GM12878 (cell line): Measurements from ENCODE around the gene SHANK1. TPM values are rescaled to one million over a fixed set of nuclear protein-coding genes. Genes with fewer than 3 reads are reported as not detected.

Experiments used
- ATAC-seq: fragments of 200-7000 bp; cut with Tn5 transposase; 3 replicates; pipeline ENCODE4 v1.9.1; 2020; ENCODE audit warnings: mild to moderate bottlenecking, moderate library complexity
- BruUV-seq: library from RNA; stranded (reverse); fragments of 400-500 nt; replicated peaks from 2 replicates; lab custom pipeline; 2021; lab: Mats Ljungman, UMichigan
- CTCF ChIA-PET: fragments of 300-600 bp; sonication (Branson Sonifier 250); formaldehyde crosslinking; extraction: SDS; loops from one replicate; lab custom pipeline; 2021; ENCODE audit warnings: inconsistent platforms; lab: Yijun Ruan, JAX
- POLR2A ChIA-PET: fragments of 350-600 bp; formaldehyde crosslinking; extraction: SDS; loops from one replicate; lab custom pipeline; 2021; ENCODE audit warnings: inconsistent platforms; lab: Charles Lee
- RAD21 ChIA-PET: fragments of 300-600 bp; sonication (Branson Sonifier 250); formaldehyde crosslinking; loops from one replicate; lab custom pipeline; 2023; ENCODE audit warnings: antibody characterized with exemption; ENCODE audit not compliant: unreplicated experiment; lab: Charles Lee
- SMC1A ChIA-PET: fragments of 300-600 bp; sonication (Branson Sonifier 250); formaldehyde crosslinking; loops from one replicate; lab custom pipeline; 2023; ENCODE audit not compliant: unreplicated experiment, uncharacterized antibody; lab: Charles Lee
- DNase-seq: peaks from one replicate; pipeline ENCODE4 v3.0.0-alpha.2; 2011; ENCODE audit warnings: low read depth, low spot score
- FAIRE-seq: peaks from 3 replicates; lab custom pipeline; 2011; peaks lifted over from hg19 to GRCh38; lab: Jason Lieb, UNC
- H2AFZ ChIP-seq: 2 replicates; pipeline ENCODE4 v1.6.0; 2011; ENCODE audit warnings: low read depth, low read length, control low read depth; ENCODE audit not compliant: control insufficient read depth
- H3K27ac ChIP-seq: 2 replicates; pipeline ENCODE4 v1.5.1; 2011; ENCODE audit warnings: control low read depth; ENCODE audit not compliant: control insufficient read depth, insufficient read depth
- H3K27me3 ChIP-seq, 2 experiments: replicated peaks in 1 of 2; 2 replicates each; pipeline versions ENCODE4 v1.6.0 to v1.6.1; 2011; ENCODE audit warnings: low read length in 1 of 2; ENCODE audit not compliant: control insufficient read depth in 2 of 2, insufficient read depth in 2 of 2
- H3K36me3 ChIP-seq, 2 experiments: 2 replicates each; pipeline ENCODE4 v1.5.1; 2011; ENCODE audit warnings: low read length in 1 of 2; ENCODE audit not compliant: control insufficient read depth in 2 of 2, insufficient read depth in 2 of 2
- H3K4me1 ChIP-seq: 2 replicates; pipeline ENCODE4 v1.6.1; 2011; ENCODE audit warnings: mild to moderate bottlenecking, low read length, moderate library complexity, mixed read lengths; ENCODE audit not compliant: control insufficient read depth, insufficient read depth
- H3K4me2 ChIP-seq: 2 replicates; pipeline ENCODE4 v1.6.0; 2011; ENCODE audit warnings: control low read depth; ENCODE audit not compliant: control insufficient read depth, insufficient read depth
- H3K4me3 ChIP-seq: fragments of 200-600 bp; sonication (generic); 2 replicates; pipeline ENCODE4 v1.5.1; 2016
- H3K79me2 ChIP-seq: 2 replicates; pipeline ENCODE4 v1.6.0; 2011; ENCODE audit warnings: low read length; ENCODE audit not compliant: control insufficient read depth, insufficient read depth
- H3K9ac ChIP-seq: 2 replicates; pipeline ENCODE4 v1.8.0; 2011; ENCODE audit warnings: low read length, control low read depth, mixed read lengths; ENCODE audit not compliant: control insufficient read depth, insufficient read depth
- H3K9me3 ChIP-seq: replicated peaks from 3 replicates; pipeline ENCODE4 v1.5.1; 2011; ENCODE audit warnings: mild to moderate bottlenecking, low read length; ENCODE audit not compliant: control insufficient read depth, insufficient read depth
- H4K20me1 ChIP-seq: 2 replicates; pipeline ENCODE4 v1.6.0; 2011; ENCODE audit not compliant: control insufficient read depth, insufficient read depth
- ASH2L ChIP-seq: fragments of 300-600, 200-600 bp; sonication (generic); IDR thresholded peaks from 2 replicates; pipeline ENCODE4 v1.6.1; 2017; ENCODE audit warnings: low read depth, mild to moderate bottlenecking, borderline replicate concordance
- ATF7 ChIP-seq: fragments of 450-650 bp; IDR thresholded peaks from 2 replicates; pipeline ENCODE4 v1.6.1; 2016; ENCODE audit warnings: low read depth, mild to moderate bottlenecking
- CBFB ChIP-seq: IDR thresholded peaks from 2 replicates; pipeline ENCODE4 v1.6.1; 2016; ENCODE audit warnings: antibody characterized with exemption, low read depth
- CREB1 ChIP-seq: IDR thresholded peaks from 2 replicates; pipeline ENCODE4 v1.6.1; 2012; ENCODE audit warnings: low read depth, mild to moderate bottlenecking, inconsistent platforms
- HSF1 ChIP-seq: fragments of 150-350 bp; IDR thresholded peaks from 2 replicates; pipeline ENCODE4 v1.6.1; 2014; ENCODE audit warnings: mild to moderate bottlenecking, low read depth, low read length
- IRF4 ChIP-seq: IDR thresholded peaks from 2 replicates; pipeline ENCODE4 v1.6.1; 2011; ENCODE audit warnings: low read depth, low read length
- MEF2A ChIP-seq: IDR thresholded peaks from 2 replicates; pipeline ENCODE4 v1.6.1; 2011; ENCODE audit warnings: low read depth, mild to moderate bottlenecking, low read length, moderate library complexity; ENCODE audit not compliant: insufficient read depth
- RELA ChIP-seq: fragments of 450-650 bp; IDR thresholded peaks from 2 replicates; pipeline ENCODE4 v1.8.0; 2014; ENCODE audit warnings: borderline replicate concordance; ENCODE audit not compliant: partially characterized antibody
- SUZ12 ChIP-seq: fragments of 200-600 bp; sonication (generic); IDR thresholded peaks from one replicate; pipeline ENCODE4 v1.6.1; 2018; ENCODE audit warnings: antibody characterized with exemption, mild to moderate bottlenecking; ENCODE audit not compliant: unreplicated experiment
- TCF12 ChIP-seq: IDR thresholded peaks from 2 replicates; pipeline ENCODE4 v1.6.1; 2011; ENCODE audit warnings: low read depth, mild to moderate bottlenecking, low read length
- TCF3 ChIP-seq: IDR thresholded peaks from 2 replicates; pipeline ENCODE4 v1.6.1; 2012; ENCODE audit warnings: low read depth, mild to moderate bottlenecking, low read length, borderline replicate concordance; ENCODE audit not compliant: insufficient read depth
- USF1 ChIP-seq: IDR thresholded peaks from 2 replicates; pipeline ENCODE4 v1.6.1; 2011; ENCODE audit warnings: borderline replicate concordance, low read depth, mild to moderate bottlenecking, moderate library complexity, mixed read lengths, low read length; ENCODE audit not compliant: insufficient read depth; ENCODE audit errors: extremely low read length
- USF2 ChIP-seq: IDR thresholded peaks from 2 replicates; pipeline ENCODE4 v1.6.1; 2011; ENCODE audit warnings: low read depth, low read length, improper control_type of control experiment, borderline replicate concordance
- ZNF622 ChIP-seq: fragments of 450-650 bp; IDR thresholded peaks from 2 replicates; pipeline ENCODE4 v1.6.1; 2017; ENCODE audit warnings: mild to moderate bottlenecking, inconsistent platforms
- WGBS: methylation state at CpG from one replicate; pipeline ENCODE4 v1.1.6; 2016; ENCODE audit warnings: low lambda C conversion rate; ENCODE audit not compliant: insufficient replicate concordance, insufficient coverage; ENCODE audit errors: missing lambda C conversion rate; 5-methylcytosine and 5-hydroxymethylcytosine counted together
- in situ Hi-C: fragments of 300-500 bp; cut with MboI; formaldehyde crosslinking; loops from 9 replicates; pipeline ENCODE4 v1.14.3; 2018; ENCODE audit warnings: mixed read lengths
- intact Hi-C: fragments of 100-400 bp; cut with micrococcal nuclease; formaldehyde crosslinking; loops from one replicate; pipeline ENCODE4 v1.14.2; 2022; ENCODE audit not compliant: unreplicated experiment
- polyA plus RNA-seq, 11 experiments: library from polyadenylated mRNA; depleted of rRNA in 4 of 11; unstranded in 6 of 11; stranded (reverse) in 5 of 11; fragments of >200 nt; fragmentation: Nextera tagmentation in 4 of 11; fragmentation: Illumina TruSeq in 1 of 11; extraction: Ambion mirVana in 4 of 11; extraction: Trizol in 1 of 11; gene quantifications; 1 replicate in 1 of 11; 2 replicates in 10 of 11; pipeline versions ENCODE4 v1.2.1 to v1.2.3, GENCODE V29; 2011 to 2016; ENCODE audit warnings: inconsistent platforms in 2 of 11, missing spikeins in 2 of 11, low read depth in 1 of 11
- total RNA-seq, 4 experiments: library from RNA; depleted of rRNA in 3 of 4; stranded (reverse); fragments of >200 nt in 3 of 4; fragmentation: Illumina TruSeq in 1 of 4; extraction: Trizol in 1 of 4; gene quantifications; 2 replicates each; pipeline versions ENCODE4 v1.2.1 to v1.2.3, GENCODE V29; 2013 to 2021

Gene SHANK1
- total and polyA plus RNA-seq, 10 of the 15 experiments (the other 5 are each of a cell fraction or from before 2014, with no cell fraction given): not detected

- TF ChIP-seq USF2: no peak
- TF ChIP-seq SUZ12: no peak
- TF ChIP-seq ATF7: no peak
- TF ChIP-seq TCF12: no peak
- no peak for TF ChIP-seq RELA
- TF ChIP-seq USF1: no peak
- TF ChIP-seq MEF2A: no peak
- TF ChIP-seq ZNF622: no peak
- no peak for TF ChIP-seq IRF4
Measured at GRCh38 chr19:50739132-50739913, 19.7 kb upstream of the SHANK1 start (continued).

GRCh38 chr19:50736338-50736737 is 16.7 kb upstream of the SHANK1 start:
- no peak for DNase-seq
- Histone ChIP-seq H4K20me1 (no peaks in the 10 kb centered on the region), H3K4me3 (no peak overlapping the region), H3K27me3 (no peaks in the 10 kb centered on the region; a peak in 2 of 4 replicates), H3K9ac (no peak overlapping the region), H2AFZ (no peak overlapping the region), H3K27ac (no peak overlapping the region), H3K4me2 (no peak overlapping the region), H3K36me3 (no peaks in the 10 kb centered on the region), H3K4me1 (no peaks in the 10 kb centered on the region), H3K9me3 (no peaks in the 10 kb centered on the region), H3K79me2 (no peaks in the 10 kb centered on the region)
- ChIA-PET POLR2A (no interaction called here), RAD21 (no interaction called here), SMC1A (no interaction called here), CTCF (no interaction called here)
- FAIRE-seq: no peak
- WGBS: 16% methylated on average over 5 of the region's 5 CpGs
- intact Hi-C loops (no loop called here), in situ Hi-C loops (no loop called here)
- no peak for ATAC-seq
- BruUV-seq: no TSS peak
- TF ChIP-seq ASH2L: no peak
- no peak for TF ChIP-seq HSF1
- TF ChIP-seq CREB1: no peak
- TF ChIP-seq USF1: no peak
- TF ChIP-seq TCF3: no peak
- no peak for TF ChIP-seq CBFB
